ENCODE results near the gene SMC5. TPM values are rescaled to one million over a fixed set of nuclear protein-coding genes. Genes with fewer than 3 reads are reported as not detected.
"Not testable (repeated sequence)": the region's sequence is repeated elsewhere in the genome, so short reads cannot be mapped to it uniquely, and the experiment has no call there.

Gene SMC5
- total RNA-seq, 1 donor from 2014 or later: 49.3 TPM

DNA sequence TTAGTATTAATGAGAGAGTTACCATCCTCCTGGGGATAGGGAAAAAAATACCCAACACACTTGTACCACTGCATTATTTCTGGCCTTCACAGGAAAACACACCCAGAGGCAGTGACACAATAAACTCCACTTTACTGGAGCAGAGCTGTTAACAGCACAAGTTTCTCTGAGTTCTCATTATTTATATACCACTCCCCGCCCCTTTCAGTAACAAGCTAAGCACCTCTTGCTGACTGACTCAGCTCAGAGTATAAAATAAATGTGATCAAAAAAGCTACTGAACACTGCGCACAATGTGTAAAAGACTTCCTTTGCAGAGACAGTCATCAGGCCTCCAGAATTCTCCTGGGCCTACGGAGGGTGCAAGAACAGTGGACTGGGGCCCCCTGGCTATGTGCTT, 134.1 kb downstream of the SMC5 start:
- Mint-ChIP-seq H3K4me1 (peaks cover 60% of the 10 kb centered on the region), H3K27me3 (no peaks in the 10 kb centered on the region), H3K9me3 (no peaks in the 10 kb centered on the region), H3K27ac (no peak overlapping the region), H3K36me3 (ENCODE audit: low read depth) (peaks cover 5% of the 10 kb centered on the region), H3K4me3 (no peak overlapping the region)
- DNase-seq (no peak), ATAC-seq (ENCODE audit: low read depth) (no peak)
- TF ChIP-seq, protein P1, sequence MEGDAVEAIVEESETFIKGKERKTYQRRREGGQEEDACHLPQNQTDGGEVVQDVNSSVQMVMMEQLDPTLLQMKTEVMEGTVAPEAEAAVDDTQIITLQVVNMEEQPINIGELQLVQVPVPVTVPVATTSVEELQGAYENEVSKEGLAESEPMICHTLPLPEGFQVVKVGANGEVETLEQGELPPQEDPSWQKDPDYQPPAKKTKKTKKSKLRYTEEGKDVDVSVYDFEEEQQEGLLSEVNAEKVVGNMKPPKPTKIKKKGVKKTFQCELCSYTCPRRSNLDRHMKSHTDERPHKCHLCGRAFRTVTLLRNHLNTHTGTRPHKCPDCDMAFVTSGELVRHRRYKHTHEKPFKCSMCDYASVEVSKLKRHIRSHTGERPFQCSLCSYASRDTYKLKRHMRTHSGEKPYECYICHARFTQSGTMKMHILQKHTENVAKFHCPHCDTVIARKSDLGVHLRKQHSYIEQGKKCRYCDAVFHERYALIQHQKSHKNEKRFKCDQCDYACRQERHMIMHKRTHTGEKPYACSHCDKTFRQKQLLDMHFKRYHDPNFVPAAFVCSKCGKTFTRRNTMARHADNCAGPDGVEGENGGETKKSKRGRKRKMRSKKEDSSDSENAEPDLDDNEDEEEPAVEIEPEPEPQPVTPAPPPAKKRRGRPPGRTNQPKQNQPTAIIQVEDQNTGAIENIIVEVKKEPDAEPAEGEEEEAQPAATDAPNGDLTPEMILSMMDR (IDR thresholded peaks at IDR 0.05): no peak
- CTCF ChIA-PET: interaction anchor here (1.3 kb wide), 1 partner anchor 9 kb away, joined by 3 read pairs; no protein-coding TSS in a partner anchor
- intact Hi-C loops (cut with micrococcal nuclease): no loop called here
- POLR2A ChIA-PET: interaction anchor here (0.9 kb wide), 1 partner anchor 14 kb away, joined by 3 read pairs; no protein-coding TSS in a partner anchor

DNA sequence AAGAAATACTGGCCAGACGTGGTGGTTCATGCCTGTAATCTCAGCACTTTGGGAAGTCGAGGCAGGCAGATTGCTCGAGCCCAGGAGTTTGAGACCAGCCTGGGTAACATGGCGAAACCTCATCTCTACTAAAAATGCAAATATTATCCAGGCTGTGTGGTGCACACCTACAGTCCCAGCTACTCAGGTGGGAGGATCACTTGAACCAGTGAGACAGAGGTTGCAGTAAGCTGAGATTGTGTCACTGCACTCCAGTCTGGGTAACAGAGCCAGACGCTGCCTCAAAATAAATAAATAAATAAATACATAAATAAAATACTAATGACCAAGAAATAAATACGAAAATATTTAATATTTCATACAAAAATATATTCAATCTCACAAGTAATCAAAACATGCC, 136.9 kb downstream of the SMC5 start:
- ATAC-seq (ENCODE audit: low read depth) (no peak), DNase-seq (no peak)
- TF ChIP-seq, protein P1 (IDR thresholded peaks at IDR 0.05): no peak
- POLR2A ChIA-PET: interaction anchor here (0.8 kb wide), 1 partner anchor 26 kb away, joined by 3 read pairs; no protein-coding TSS in a partner anchor
- intact Hi-C loops (cut with micrococcal nuclease): no loop called here
- H3K27me3 Mint-ChIP-seq: no peaks in the 10 kb centered on the region
- no peaks in the 10 kb centered on the region for H3K9me3 Mint-ChIP-seq
- CTCF ChIA-PET: no interaction called here
- no peaks in the 10 kb centered on the region for H3K36me3 Mint-ChIP-seq (ENCODE audit: low read depth)
- H3K4me3 Mint-ChIP-seq: no peak overlapping the region
- H3K4me1 Mint-ChIP-seq: peaks cover 77% of the 10 kb centered on the region
- no peak overlapping the region for H3K27ac Mint-ChIP-seq

DNA sequence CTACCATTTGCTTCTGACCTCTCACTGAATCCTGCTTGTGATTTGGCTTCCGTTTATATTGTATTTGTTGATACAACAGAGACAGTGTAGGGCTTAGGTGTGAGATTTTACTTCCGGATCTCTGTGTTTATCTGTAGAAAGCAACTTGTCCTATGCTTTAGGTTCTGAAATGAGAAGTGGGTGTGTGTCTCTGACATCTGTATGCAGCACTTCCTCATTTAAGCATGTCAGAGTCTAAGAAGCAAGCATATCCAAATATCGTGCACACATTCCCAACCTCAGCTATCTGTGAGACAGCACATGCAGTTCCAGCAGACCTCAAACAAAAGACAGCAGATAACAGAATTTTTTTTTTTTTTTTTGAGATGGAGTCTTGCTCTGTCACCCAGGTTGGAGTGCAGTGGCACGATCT, 139.4 kb downstream of the SMC5 start:
- H3K27ac Mint-ChIP-seq: peak overlapping the region; percentile 86
- no peaks in the 10 kb centered on the region for H3K36me3 Mint-ChIP-seq (ENCODE audit: low read depth)
- TF ChIP-seq, protein P1 (IDR thresholded peaks at IDR 0.05): no peak
- H3K9me3 Mint-ChIP-seq: no peaks in the 10 kb centered on the region
- H3K4me3 Mint-ChIP-seq: peak overlapping the region; percentile 51
- ATAC-seq (ENCODE audit: low read depth) (peak; percentile 97), DNase-seq (no peak)
- ChIA-PET CTCF (interaction anchor here (0.7 to 1.2 kb wide), 2 partner anchors 87 to 1125 kb away, joined by 3 to 4 read pairs; no protein-coding TSS in a partner anchor), POLR2A (interaction anchor here (0.6 to 4.9 kb wide), 7 partner anchors 15 to 643 kb away, joined by 3 to 48 read pairs (median 5); partner anchors contain the start of gene KLF9)
- H3K4me1 Mint-ChIP-seq: peaks cover 66% of the 10 kb centered on the region
- intact Hi-C loops (cut with micrococcal nuclease): loop anchor here (1.0 kb wide), 3 partner anchors 8 to 21 kb away; no protein-coding TSS in a partner anchor
- H3K27me3 Mint-ChIP-seq: no peaks in the 10 kb centered on the region

DNA sequence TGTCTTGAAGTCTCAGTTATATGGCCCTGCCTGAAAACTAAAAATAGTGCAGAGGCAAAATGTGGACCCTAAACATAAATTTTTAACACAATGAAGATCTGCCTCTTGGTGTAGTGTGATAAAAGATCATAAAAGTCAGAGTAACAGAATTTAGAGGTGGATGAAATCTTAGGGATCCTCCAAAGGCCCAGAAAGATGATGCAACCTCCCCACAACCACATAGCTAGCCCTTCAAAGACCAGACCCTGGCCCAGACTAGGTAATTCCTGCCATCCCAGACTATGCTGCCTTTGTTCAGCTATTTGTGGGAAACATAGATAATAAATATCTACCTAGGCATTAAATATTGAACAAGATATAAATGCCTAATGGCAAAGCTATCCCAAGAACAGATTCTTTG, 140.4 kb downstream of the SMC5 start:
- TF ChIP-seq, protein P1 (IDR thresholded peaks at IDR 0.05): no peak
- no peaks in the 10 kb centered on the region for H3K27me3 Mint-ChIP-seq
- intact Hi-C loops (cut with micrococcal nuclease): no loop called here
- peaks cover 65% of the 10 kb centered on the region for H3K4me1 Mint-ChIP-seq
- no peaks in the 10 kb centered on the region for H3K9me3 Mint-ChIP-seq
- CTCF ChIA-PET: interaction anchor here (1.3 kb wide), 1 partner anchor 20 kb away, joined by 4 read pairs; no protein-coding TSS in a partner anchor
- H3K27ac Mint-ChIP-seq: peak overlapping the region; percentile 83
- ATAC-seq (ENCODE audit: low read depth) (no peak), DNase-seq (no peak)
- H3K4me3 Mint-ChIP-seq: no peak overlapping the region
- POLR2A ChIA-PET: interaction anchor here (1.3 to 4.9 kb wide), 3 partner anchors 11 to 21 kb away, joined by 3 to 48 read pairs (median 18); partner anchors contain the start of gene KLF9
- no peaks in the 10 kb centered on the region for H3K36me3 Mint-ChIP-seq (ENCODE audit: low read depth)

GRCh38 chr9:70400107-70400892, 141.5 kb downstream of the SMC5 start:
- Mint-ChIP-seq H3K27me3 (no peaks in the 10 kb centered on the region), H3K4me1 (peaks cover 59% of the 10 kb centered on the region), H3K9me3 (no peaks in the 10 kb centered on the region), H3K4me3 (no peak overlapping the region), H3K36me3 (ENCODE audit: low read depth) (no peaks in the 10 kb centered on the region), H3K27ac (peak overlapping the region; percentile 11)
- TF ChIP-seq, protein P1 (IDR thresholded peaks at IDR 0.05): no peak
- DNase-seq (no peak), ATAC-seq (ENCODE audit: low read depth) (no peak)
- intact Hi-C loops (cut with micrococcal nuclease): no loop called here
- ChIA-PET CTCF (interaction anchor here (1.3 kb wide), 1 partner anchor 18 kb away, joined by 4 read pairs; no protein-coding TSS in a partner anchor), POLR2A (interaction anchor here (0.5 to 4.9 kb wide), 4 partner anchors 10 to 63 kb away, joined by 3 to 48 read pairs (median 4); no protein-coding TSS in a partner anchor)

GRCh38 chr9:70401241-70401640, 142.5 kb downstream of the SMC5 start:
- POLR2A ChIA-PET: interaction anchor here (0.7 to 4.9 kb wide), 5 partner anchors 9 to 586 kb away, joined by 3 to 48 read pairs (median 6); no protein-coding TSS in a partner anchor
- H3K4me1 Mint-ChIP-seq: peaks cover 65% of the 10 kb centered on the region
- DNase-seq; H3K9me3 Mint-ChIP-seq; H3K36me3 Mint-ChIP-seq (ENCODE audit: low read depth); ATAC-seq (ENCODE audit: low read depth); intact Hi-C loops (cut with micrococcal nuclease); H3K4me3 Mint-ChIP-seq; H3K27ac Mint-ChIP-seq; H3K27me3 Mint-ChIP-seq: not testable (repeated sequence)
- CTCF ChIA-PET: interaction anchor here (1.6 kb wide), 1 partner anchor 8 kb away, joined by 3 read pairs; no protein-coding TSS in a partner anchor

Measured in activated B cell treated with CpG ODN at 0.5 μM for 24 hours (primary cell).